ENCODE measurements around the gene INPP4B.

INPP4B gene

DNA sequence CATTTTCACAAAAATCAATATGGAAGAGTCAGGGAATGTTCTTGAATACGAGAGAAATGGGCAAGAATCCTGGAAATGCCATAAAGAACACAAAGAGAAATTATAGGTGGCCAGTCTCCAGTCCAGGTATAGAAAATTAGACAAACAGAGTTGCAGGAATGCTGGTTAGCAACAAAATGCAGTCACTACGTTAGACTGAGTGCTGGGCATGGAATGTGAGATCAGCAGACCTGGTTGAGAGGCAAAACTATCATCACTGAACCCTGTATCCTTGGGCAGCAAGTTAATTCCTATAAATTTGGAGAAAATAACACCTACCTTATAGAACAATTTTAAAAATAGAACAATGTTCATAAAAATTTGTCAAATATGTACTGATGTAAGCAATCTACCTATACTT lies 417.4 kb downstream of the INPP4B start:
- Mint-ChIP-seq H3K9me3 (no peaks in the 10 kb centered on the region), H3K27ac (no peak overlapping the region), H3K36me3 (no peaks in the 10 kb centered on the region), H3K27me3 (no peaks in the 10 kb centered on the region), H3K4me3 (no peak overlapping the region), H3K4me1 (no peaks in the 10 kb centered on the region)
- no peak for DNase-seq
- no peak for ATAC-seq (replicated peaks)

DNA sequence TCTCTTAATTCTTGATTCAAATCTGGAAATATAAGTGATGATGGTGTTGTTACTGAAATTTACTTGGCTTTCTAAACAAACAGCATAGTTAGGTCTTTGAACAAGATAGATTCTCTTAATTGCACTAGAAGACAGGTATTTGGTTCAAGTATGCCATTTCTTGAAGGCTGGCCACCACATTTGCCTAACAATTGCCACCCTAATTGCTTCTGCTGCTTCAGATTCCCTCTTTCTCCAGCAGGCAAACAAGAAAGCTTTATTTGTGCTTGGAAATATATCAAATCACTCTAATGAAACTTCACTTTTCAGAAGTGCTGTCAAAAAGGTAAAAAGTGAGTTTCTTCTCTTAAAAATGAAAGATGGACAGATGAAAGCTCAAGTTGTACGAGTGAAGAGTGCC lies 418.6 kb downstream of the INPP4B start:
- H3K9me3 Mint-ChIP-seq: no peaks in the 10 kb centered on the region
- no peaks in the 10 kb centered on the region for H3K4me1 Mint-ChIP-seq
- no peak overlapping the region for H3K4me3 Mint-ChIP-seq
- no peak overlapping the region for H3K27ac Mint-ChIP-seq
- H3K27me3 Mint-ChIP-seq: no peaks in the 10 kb centered on the region
- H3K36me3 Mint-ChIP-seq: no peaks in the 10 kb centered on the region
- ATAC-seq (replicated peaks) (no peak), DNase-seq (no peak)

DNA sequence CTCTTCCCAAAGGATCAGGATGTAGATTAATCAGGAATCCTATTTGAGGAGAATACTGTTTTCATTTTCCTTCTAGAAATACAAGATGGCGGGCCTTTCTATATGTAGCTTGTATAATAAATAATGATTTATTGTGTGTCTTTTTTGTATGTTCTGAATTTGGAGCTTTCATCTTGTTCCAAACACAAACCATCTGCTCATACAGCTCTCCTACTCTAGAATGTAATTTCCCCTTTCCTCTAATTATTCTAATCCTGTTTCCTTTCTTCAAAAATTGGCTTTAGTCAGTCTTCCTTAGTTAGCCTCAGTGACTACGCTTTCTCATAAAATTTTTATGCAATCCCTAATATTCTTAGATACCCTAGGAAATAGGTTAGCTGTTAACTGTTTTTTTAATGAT lies 422.2 kb downstream of the INPP4B start:
- ATAC-seq (replicated peaks) (no peak), DNase-seq (no peak)
- H3K4me1 Mint-ChIP-seq: no peaks in the 10 kb centered on the region
- no peak overlapping the region for H3K27ac Mint-ChIP-seq
- no peaks in the 10 kb centered on the region for H3K36me3 Mint-ChIP-seq
- no peak overlapping the region for H3K4me3 Mint-ChIP-seq
- H3K27me3 Mint-ChIP-seq: no peaks in the 10 kb centered on the region
- H3K9me3 Mint-ChIP-seq: no peaks in the 10 kb centered on the region

DNA sequence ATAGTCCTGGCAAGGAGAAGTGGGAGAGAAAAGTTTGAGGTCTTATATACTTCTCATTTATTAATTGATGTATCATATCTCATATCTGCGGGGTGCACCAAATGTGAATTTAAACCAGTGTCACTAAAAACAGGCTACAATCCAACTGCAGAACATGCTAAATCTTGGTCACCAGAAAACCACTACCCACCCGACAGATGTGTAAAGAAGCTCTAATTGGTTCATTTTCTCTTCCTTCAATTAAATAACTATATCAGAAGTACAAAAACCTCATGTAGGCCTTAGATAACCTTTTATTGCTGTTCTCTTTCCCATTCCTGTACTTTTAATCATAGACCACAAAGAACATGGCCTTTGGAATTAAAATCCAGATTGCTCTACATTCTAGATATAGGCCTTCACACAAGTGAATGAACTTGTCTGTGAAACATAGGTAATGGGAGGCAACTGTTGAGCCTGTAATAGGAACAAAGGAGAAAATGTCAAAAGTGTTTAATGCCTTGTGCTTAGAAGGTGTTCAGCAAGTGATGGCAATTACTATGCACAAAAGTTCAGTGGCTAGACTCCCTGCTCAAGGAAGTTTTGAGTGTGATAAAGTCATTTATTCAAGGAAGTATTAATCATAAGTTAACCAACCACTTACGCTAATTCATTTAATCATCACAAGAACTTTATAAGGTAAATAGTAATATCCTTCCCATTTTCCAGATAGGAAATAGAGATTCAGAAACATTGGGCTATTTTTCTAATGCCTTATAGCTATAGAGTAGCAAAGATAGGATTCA lies 425.6 kb downstream of the INPP4B start:
- DNase-seq (no peak), ATAC-seq (replicated peaks) (no peak)
- Mint-ChIP-seq H3K27ac (no peak overlapping the region), H3K9me3 (no peaks in the 10 kb centered on the region), H3K4me1 (no peaks in the 10 kb centered on the region), H3K27me3 (no peaks in the 10 kb centered on the region), H3K36me3 (no peaks in the 10 kb centered on the region), H3K4me3 (no peak overlapping the region)

DNA sequence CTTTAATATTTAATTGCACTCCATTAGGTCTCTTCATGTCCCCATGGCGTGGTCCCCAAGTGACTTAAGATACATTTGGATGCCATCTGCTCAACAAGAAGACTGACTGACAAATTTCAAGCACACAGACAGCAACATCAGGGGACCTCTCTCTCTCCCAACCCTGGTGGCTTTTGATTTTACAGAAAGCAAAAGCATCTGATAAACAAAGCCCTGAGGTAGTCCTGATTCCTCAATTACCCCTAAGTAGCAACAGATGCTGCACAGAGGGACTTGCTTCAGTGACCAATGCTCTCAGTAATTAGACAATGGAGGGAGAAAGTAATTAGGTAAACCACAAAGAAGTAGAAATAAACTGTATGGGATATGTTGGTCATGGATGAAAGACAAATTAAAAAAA lies 426.4 kb downstream of the INPP4B start:
- Mint-ChIP-seq H3K27ac (no peak overlapping the region), H3K36me3 (peaks cover 0 to 2% of the 10 kb centered on the region in 2 donors), H3K4me1 (no peaks in the 10 kb centered on the region), H3K4me3 (no peak overlapping the region), H3K9me3 (peaks cover 0 to 1% of the 10 kb centered on the region in 2 donors), H3K27me3 (no peaks in the 10 kb centered on the region)
- ATAC-seq (replicated peaks) (no peak), DNase-seq (no peak)

DNA sequence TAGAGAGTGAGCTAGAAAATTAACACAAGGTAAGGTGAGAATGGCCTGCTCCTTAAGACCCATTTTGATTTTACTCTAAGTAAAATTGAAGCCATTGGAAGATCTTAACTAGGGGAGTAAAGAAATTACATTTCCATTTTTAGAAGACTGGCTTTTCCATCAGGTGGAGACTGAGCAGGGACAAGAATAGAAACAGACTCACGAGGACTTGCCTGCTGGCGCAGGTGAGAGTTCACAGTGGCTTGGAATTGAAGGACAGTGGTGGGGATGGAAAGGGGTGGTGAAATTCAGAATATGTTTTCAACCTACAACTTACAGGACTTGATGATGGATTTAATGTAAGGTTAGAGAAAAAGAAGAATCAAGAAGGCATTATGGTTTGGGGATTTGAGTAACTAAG lies 427.4 kb downstream of the INPP4B start:
- ATAC-seq (replicated peaks): no peak
- peaks cover 0 to 1% of the 10 kb centered on the region in 2 donors for H3K9me3 Mint-ChIP-seq
- no peak for DNase-seq
- no peaks in the 10 kb centered on the region for H3K27me3 Mint-ChIP-seq
- no peaks in the 10 kb centered on the region for H3K4me1 Mint-ChIP-seq
- H3K4me3 Mint-ChIP-seq: no peak overlapping the region
- no peak overlapping the region for H3K27ac Mint-ChIP-seq
- peaks cover 0 to 2% of the 10 kb centered on the region in 2 donors for H3K36me3 Mint-ChIP-seq

DNA sequence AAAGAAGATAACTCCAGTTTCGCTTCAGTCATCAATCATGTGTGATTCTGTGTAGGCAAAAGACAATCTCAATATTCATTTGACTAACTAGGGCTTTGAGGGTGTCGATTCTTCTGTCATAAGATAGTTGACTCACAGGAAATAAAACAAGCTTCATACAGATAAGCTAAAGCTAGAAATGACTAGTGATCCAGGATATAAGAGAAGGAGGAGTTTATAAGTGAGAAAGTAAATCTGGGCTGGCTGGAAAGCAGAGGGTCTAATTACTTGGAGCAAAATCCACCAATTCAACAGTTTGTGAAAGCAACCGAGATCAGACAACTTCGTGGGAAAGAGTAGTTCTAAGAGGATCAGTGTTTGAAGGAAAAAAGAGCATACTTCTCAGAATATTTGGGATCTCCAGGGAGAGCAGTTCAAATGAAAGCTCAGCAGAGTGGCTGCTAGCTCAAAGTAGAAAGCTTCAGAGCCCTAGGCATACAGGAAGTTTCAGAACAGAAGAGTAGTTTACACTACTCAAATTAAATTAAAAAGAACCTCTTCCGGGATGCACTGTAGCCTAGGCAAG lies 429.3 kb downstream of the INPP4B start:
- Mint-ChIP-seq H3K36me3 (peaks cover 0 to 2% of the 10 kb centered on the region in 2 donors), H3K27me3 (no peaks in the 10 kb centered on the region), H3K4me3 (no peak overlapping the region), H3K27ac (no peak overlapping the region), H3K9me3 (peaks cover 0 to 1% of the 10 kb centered on the region in 2 donors), H3K4me1 (no peaks in the 10 kb centered on the region)
- DNase-seq (no peak), ATAC-seq (replicated peaks) (no peak)

DNA sequence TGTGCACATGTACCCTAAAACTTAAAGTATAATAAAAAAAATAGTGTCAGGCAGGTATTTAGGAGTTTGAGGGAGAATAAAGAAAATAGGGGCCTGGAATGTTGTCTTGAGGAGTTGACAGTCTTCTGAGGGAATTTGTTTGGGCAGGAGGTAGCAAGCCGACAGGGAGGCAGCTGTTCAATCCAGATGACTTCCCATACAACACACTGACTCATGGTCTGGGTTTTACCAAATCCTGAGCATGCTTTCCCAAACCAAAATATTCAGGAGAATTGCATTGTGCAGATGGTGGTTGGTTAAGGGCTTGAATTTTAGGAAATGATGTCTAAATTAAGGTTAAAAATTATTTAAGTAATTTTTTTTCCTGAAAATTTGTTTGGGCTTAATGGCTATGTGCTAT lies 430.0 kb downstream of the INPP4B start:
- no peak for ATAC-seq (replicated peaks)

DNA sequence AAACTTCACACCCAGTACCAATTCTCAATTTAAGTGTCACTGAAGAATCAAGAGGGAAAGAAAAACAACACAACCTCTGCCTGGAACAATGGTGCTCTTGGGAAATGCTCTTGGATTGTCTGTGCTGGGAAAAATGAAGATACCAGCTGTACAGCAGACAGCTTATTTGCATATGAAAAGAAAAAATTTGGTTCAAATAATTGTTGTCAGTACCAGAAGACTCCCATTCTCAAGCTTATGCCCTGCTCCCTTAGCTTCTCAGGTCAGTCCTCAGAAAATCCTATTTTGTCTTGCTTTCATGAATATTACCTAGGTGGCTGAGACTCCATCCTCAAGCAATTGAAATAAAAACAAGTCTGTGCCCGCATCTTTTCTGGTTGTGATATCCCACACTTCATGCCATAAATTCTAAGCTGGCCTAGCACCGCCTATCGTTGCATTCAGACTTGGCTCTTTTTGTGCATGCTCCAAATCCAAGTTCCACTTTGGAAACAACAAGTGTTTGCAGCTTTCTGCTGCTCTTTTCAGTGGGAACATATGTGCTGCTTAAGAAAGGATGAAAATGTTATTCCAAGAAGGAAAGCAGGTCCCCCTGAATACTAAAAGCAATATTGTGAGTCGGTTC lies 431.6 kb downstream of the INPP4B start:
- Mint-ChIP-seq H3K36me3 (peaks cover 0 to 2% of the 10 kb centered on the region in 2 donors), H3K27me3 (no peaks in the 10 kb centered on the region), H3K4me1 (no peaks in the 10 kb centered on the region), H3K9me3 (peaks cover 0 to 1% of the 10 kb centered on the region in 2 donors), H3K4me3 (no peak overlapping the region), H3K27ac (no peak overlapping the region)
- DNase-seq (no peak), ATAC-seq (replicated peaks) (no peak)

More for the DNA sequence above, 430.0 kb downstream of the INPP4B start:
- H3K4me1 Mint-ChIP-seq: no peaks in the 10 kb centered on the region
- peaks cover 0 to 2% of the 10 kb centered on the region in 2 donors for H3K36me3 Mint-ChIP-seq
- H3K4me3 Mint-ChIP-seq: no peak overlapping the region
- DNase-seq: no peak
- no peaks in the 10 kb centered on the region for H3K27me3 Mint-ChIP-seq
- peaks cover 0 to 1% of the 10 kb centered on the region in 2 donors for H3K9me3 Mint-ChIP-seq
- no peak overlapping the region for H3K27ac Mint-ChIP-seq

DNA sequence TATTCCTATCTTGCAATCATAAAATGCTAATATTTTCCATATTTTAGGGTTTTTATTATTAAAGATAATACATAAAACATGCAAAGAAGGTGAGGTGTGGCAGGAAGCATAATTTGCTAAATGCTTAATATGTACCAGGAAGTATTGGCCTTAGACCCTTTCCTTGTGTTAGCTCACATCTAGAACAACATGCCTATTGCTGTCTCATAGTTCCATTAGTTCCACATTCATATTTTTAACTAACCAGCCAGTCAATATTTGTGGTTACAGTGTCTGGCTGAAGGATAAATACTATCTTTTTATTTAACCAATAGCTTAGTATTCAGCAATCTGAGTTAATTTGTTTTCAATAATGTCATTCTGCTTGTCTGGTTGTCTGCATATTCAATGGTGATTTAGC lies 432.6 kb downstream of the INPP4B start:
- Mint-ChIP-seq H3K27me3 (peaks cover 0 to 3% of the 10 kb centered on the region in 2 donors), H3K4me1 (no peaks in the 10 kb centered on the region), H3K27ac (no peak overlapping the region), H3K36me3 (peaks cover 0 to 2% of the 10 kb centered on the region in 2 donors), H3K4me3 (no peak overlapping the region), H3K9me3 (peaks cover 0 to 1% of the 10 kb centered on the region in 2 donors)
- DNase-seq (no peak), ATAC-seq (replicated peaks) (no peak)

DNA sequence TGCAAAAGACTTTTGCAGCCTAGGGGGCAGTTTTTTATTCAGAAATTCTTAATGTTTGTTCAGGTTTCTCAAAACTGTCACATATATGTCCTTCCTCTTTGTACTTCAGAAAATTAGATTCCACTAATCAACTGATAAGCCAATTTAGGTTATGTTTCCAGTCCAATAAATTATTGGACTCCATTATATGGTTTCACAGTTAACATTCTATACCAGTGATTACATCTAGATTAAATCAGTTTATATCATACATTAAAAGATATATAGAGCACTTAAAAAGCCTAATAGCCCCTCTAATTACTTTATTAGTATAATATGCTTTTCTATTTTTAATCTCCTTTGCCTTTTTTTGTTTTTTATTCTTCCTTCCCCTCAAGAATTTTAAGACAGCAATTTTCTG lies 434.1 kb downstream of the INPP4B start:
- no peak for DNase-seq
- Mint-ChIP-seq H3K4me3 (no peak overlapping the region), H3K27me3 (peaks cover 0 to 4% of the 10 kb centered on the region in 2 donors), H3K9me3 (peaks cover 0 to 1% of the 10 kb centered on the region in 2 donors), H3K27ac (no peak overlapping the region), H3K4me1 (peaks cover 0 to 5% of the 10 kb centered on the region in 2 donors), H3K36me3 (peaks cover 0 to 2% of the 10 kb centered on the region in 2 donors)
- ATAC-seq (replicated peaks): no peak

DNA sequence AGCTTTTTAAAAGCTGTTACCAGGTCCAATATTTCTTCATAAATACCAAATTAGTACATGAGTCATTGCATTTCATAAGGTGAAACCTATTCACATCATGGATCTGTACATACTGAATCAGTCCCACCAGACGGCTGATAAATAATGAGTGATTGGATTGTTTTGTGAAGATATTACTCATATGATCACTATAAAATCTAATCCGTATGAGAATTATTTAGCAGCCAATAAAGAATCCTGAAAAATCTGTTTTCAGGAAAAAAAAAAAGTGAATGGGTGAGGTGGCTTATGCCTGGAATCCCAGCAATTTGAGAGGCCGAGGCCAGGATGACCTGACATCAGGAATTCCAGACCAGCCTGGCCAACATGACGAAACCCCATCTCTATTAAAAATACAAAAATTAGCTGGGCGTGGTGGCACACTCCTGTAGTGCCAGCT lies 438.1 kb downstream of the INPP4B start:
- no peak overlapping the region for H3K4me3 Mint-ChIP-seq
- no peak for DNase-seq
- H3K27ac Mint-ChIP-seq: no peak overlapping the region
- peaks cover 7 to 25% of the 10 kb centered on the region in 2 donors for H3K4me1 Mint-ChIP-seq
- H3K36me3 Mint-ChIP-seq: no peaks in the 10 kb centered on the region
- ATAC-seq (replicated peaks): no peak
- peaks cover 11 to 13% of the 10 kb centered on the region in 2 donors for H3K27me3 Mint-ChIP-seq
- H3K9me3 Mint-ChIP-seq: no peaks in the 10 kb centered on the region

DNA sequence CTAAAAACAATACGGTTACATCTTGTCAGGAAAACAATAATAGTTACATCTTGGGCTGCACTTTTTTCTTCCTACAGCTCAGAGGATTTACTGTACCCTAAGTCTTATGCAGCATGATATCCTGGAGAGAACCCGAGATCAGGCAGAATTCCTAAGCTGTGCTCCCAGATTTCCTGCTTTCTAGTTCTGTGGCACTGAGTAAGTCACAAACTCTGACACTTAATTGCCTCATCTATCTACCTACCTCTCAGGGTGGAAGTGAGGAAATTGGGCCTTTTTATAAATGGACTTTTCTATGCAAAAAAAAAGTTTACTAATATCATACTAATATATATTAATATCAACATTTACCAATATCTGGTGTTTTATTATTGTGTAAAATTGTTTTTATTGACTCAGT lies 438.5 kb downstream of the INPP4B start:
- H3K36me3 Mint-ChIP-seq: no peaks in the 10 kb centered on the region
- H3K9me3 Mint-ChIP-seq: no peaks in the 10 kb centered on the region
- H3K4me3 Mint-ChIP-seq: no peak overlapping the region
- peaks cover 7 to 25% of the 10 kb centered on the region in 2 donors for H3K4me1 Mint-ChIP-seq
- DNase-seq: no peak
- no peak overlapping the region for H3K27ac Mint-ChIP-seq
- no peak for ATAC-seq (replicated peaks)
- peaks cover 11 to 13% of the 10 kb centered on the region in 2 donors for H3K27me3 Mint-ChIP-seq

DNA sequence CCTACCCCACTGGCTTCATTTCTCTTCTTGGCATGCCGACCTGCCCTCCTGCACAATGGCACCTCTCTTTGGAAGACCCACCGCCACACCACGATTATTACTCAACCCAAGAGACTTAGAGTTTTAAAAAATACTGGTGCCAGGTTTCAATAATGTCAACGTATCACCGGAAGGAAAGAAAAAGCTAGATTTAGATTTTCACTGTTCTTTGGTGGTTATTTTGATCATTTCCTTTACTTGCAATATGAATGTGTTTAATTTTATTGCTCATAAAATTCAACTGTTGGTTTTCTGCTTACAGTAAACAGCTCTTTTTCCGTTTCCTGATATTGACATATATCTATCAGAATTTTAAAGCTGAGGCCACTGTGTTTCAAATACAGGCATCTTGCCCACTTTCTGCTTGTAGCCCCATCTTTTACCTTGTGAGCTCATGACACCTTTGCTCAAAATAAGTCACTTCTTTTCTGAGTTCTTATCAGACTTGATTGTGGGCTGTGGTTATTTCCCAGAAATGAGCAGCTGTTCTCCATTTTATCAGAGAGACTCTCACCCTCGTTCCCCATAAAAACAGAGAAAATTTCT lies 439.1 kb downstream of the INPP4B start:
- H3K27me3 Mint-ChIP-seq: peaks cover 11 to 13% of the 10 kb centered on the region in 2 donors
- no peaks in the 10 kb centered on the region for H3K36me3 Mint-ChIP-seq
- H3K9me3 Mint-ChIP-seq: no peaks in the 10 kb centered on the region
- ATAC-seq (replicated peaks) (no peak), DNase-seq (no peak)
- H3K4me3 Mint-ChIP-seq: no peak overlapping the region
- H3K27ac Mint-ChIP-seq: no peak overlapping the region
- peaks cover 7 to 25% of the 10 kb centered on the region in 2 donors for H3K4me1 Mint-ChIP-seq
